H1 (cell line): ENCODE measurements around the gene TMCC1. TPM values are rescaled to one million over a fixed set of nuclear protein-coding genes. Genes with fewer than 3 reads are reported as not detected.

Experiments
- RFX5 ChIP-seq: IDR thresholded peaks from 2 replicates; pipeline ENCODE4 v1.6.1; 2011; ENCODE audit warnings: low read depth, low read length, improper control_type of control experiment, borderline replicate concordance
- polyA plus RNA-seq, 7 experiments: library from polyadenylated mRNA; depleted of rRNA in 3 of 7; stranded (reverse) in 5 of 7; unstranded in 2 of 7; fragments of >200 nt in 5 of 7; fragments of 200-250 nt in 2 of 7; gene quantifications; 1 replicate in 5 of 7; 2 replicates in 1 of 7; 4 replicates in 1 of 7; pipeline versions ENCODE4 v1.2.1 to v1.2.3, GENCODE V29; 2011 to 2013; ENCODE audit warnings: missing spikeins in 2 of 7, mixed read lengths in 2 of 7
- total RNA-seq: library from RNA; stranded (reverse); fragmentation: NEBNext Ultra II Directional; extraction: Animal tissue kit (Norgen Biotek cat#: 25700); gene quantifications from 2 replicates; pipeline ENCODE4 v1.2.1, GENCODE V29; 2021

Gene TMCC1
- total and polyA plus RNA-seq, 2 of the 8 experiments (the other 6 are each of a cell fraction or from before 2014, with no cell fraction given) = 10.4 to 27.1 TPM

DNA sequence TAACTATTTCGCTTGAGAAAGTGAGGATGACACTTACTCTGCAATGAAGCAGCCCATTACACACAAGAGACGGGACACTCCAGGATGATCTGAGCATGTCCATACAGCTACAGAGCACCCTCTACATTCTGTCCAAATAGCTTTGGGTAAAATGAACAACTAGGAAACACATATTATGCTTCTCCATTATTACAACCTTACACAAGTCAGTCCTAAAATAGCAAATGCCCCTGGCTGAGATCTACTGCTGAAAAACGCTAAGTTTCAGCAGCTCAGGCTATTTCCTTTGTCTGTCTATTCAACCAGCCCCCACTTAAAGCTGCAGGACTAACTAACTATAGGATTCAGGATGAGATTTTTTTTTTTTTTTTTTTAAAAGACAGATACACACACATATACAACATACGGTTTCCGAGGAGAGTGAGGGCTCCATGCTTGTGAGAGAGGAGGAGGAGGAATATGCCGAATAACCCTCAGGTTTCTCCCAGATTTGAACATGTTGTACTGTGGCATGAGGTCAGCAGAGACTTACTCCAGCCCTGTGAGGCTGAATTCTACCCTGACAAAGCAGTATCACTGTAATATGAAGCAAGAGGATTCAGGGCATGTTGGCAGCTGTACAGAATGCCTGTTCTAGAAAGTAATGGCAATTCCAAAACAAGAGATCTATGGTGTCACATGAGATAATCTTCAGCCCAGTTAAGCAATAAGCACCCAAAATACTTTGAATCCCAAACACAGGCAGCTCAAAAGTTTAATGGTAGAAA lies 169.8 kb downstream of the TMCC1 start (continued):
- no peak for TF ChIP-seq RFX5
